PC-3 (cell line): ENCODE results near the gene GFER. TPM values are rescaled to one million over a fixed set of nuclear protein-coding genes. Genes with fewer than 3 reads are reported as not detected.

Experiments
- ATAC-seq: fragments of 200-7000 bp; cut with Tn5 transposase; 2 replicates; pipeline ENCODE4 v1.9.1; 2020; ENCODE audit warnings: mild to moderate bottlenecking, moderate library complexity
- BruUV-seq: library from RNA; stranded (reverse); fragments of 400-500 nt; replicated peaks from 2 replicates; lab custom pipeline; 2021; lab: Mats Ljungman, UMichigan
- CTCF ChIA-PET: fragments of 300-600 bp; sonication (Branson Sonifier 250); formaldehyde crosslinking; loops from one replicate; lab custom pipeline; 2022; ENCODE audit warnings: antibody characterized with exemption; lab: Charles Lee
- POLR2A ChIA-PET: fragments of 300-600 bp; sonication (Branson Sonifier 250); formaldehyde crosslinking; loops from one replicate; lab custom pipeline; 2022; ENCODE audit warnings: antibody characterized with exemption; ENCODE audit not compliant: unreplicated experiment; lab: Charles Lee
- DNase-seq: peaks from one replicate; pipeline ENCODE4 v3.0.0-alpha.2; 2015
- H2AFZ ChIP-seq: fragments of 300-600 bp; sonication (generic); 2 replicates; pipeline ENCODE4 v1.6.0; 2016; ENCODE audit warnings: antibody characterized with exemption, low read length
- H3F3A ChIP-seq: fragments of 300-600 bp; sonication (generic); one replicate; pipeline ENCODE4 v1.6.0; 2017; ENCODE audit warnings: antibody characterized with exemption, low read length, control low read depth, mild to moderate bottlenecking; ENCODE audit not compliant: unreplicated experiment
- H3K27ac ChIP-seq: fragments of 300-600 bp; sonication (generic); 2 replicates; pipeline ENCODE4 v1.5.1; 2016; ENCODE audit warnings: mild to moderate bottlenecking, low read length
- H3K27me3 ChIP-seq: fragments of 300-600 bp; sonication (generic); 2 replicates; pipeline ENCODE4 v1.6.1; 2016; ENCODE audit warnings: low read length, mixed read lengths
- H3K36me3 ChIP-seq: fragments of 300-600 bp; sonication (generic); 2 replicates; pipeline ENCODE4 v1.6.1; 2016; ENCODE audit warnings: low read depth, mixed run types, low read length, mixed read lengths
- H3K4me1 ChIP-seq: fragments of 300-600 bp; sonication (generic); 2 replicates; pipeline ENCODE4 v1.5.1; 2016; ENCODE audit warnings: low read length; ENCODE audit not compliant: insufficient read depth
- H3K4me2 ChIP-seq: fragments of 300-600 bp; sonication (generic); 2 replicates; pipeline ENCODE4 v1.6.0; 2016; ENCODE audit warnings: low read length
- H3K4me3 ChIP-seq: fragments of 300-600 bp; sonication (generic); 2 replicates; pipeline ENCODE4 v1.5.1; 2016; ENCODE audit warnings: mild to moderate bottlenecking, low read length, mixed read lengths
- H3K79me2 ChIP-seq: fragments of 300-600 bp; sonication (generic); 2 replicates; pipeline ENCODE4 v1.6.1; 2017; ENCODE audit warnings: low read length, mixed read lengths
- H3K9ac ChIP-seq: fragments of 300-600 bp; sonication (generic); 2 replicates; pipeline ENCODE4 v1.6.0; 2016; ENCODE audit warnings: mild to moderate bottlenecking, low read length
- H3K9me2 ChIP-seq: fragments of 300-600 bp; sonication (generic); replicated peaks from 2 replicates; pipeline ENCODE4 v1.6.1; 2016; ENCODE audit warnings: mixed run types, low read length, mixed read lengths
- H3K9me3 ChIP-seq: fragments of 300-600 bp; sonication (generic); 2 replicates; pipeline ENCODE4 v1.6.1; 2016; ENCODE audit warnings: low read length, mixed read lengths
- H4K20me1 ChIP-seq: fragments of 300-600 bp; sonication (generic); 2 replicates; pipeline ENCODE4 v1.6.1; 2016; ENCODE audit warnings: low read length, mixed read lengths
- EZH2 ChIP-seq: fragments of 300-600 bp; sonication (generic); IDR thresholded peaks from one replicate; pipeline ENCODE4 v1.6.1; 2017; ENCODE audit warnings: antibody characterized with exemption, mild to moderate bottlenecking, low read length; ENCODE audit not compliant: unreplicated experiment
- EZH2phosphoT487 ChIP-seq: fragments of 300-600 bp; sonication (generic); IDR thresholded peaks from 2 replicates; pipeline ENCODE4 v1.6.1; 2018; ENCODE audit warnings: mild to moderate bottlenecking, antibody characterized with exemption, low read length, borderline replicate concordance
- intact Hi-C: fragments of 100-400 bp; cut with micrococcal nuclease; formaldehyde crosslinking; loops from 2 replicates; pipeline ENCODE4 v1.9.0; 2023
- total RNA-seq: library from RNA; depleted of rRNA; stranded (reverse); fragments of >200 nt; gene quantifications from 2 replicates; pipeline ENCODE4 v1.2.3, GENCODE V29; 2014
- TF ChIP-seq, protein P1 (sequence below): fragments of 300-600 bp; sonication (generic); conservative IDR thresholded peaks from 2 replicates; pipeline ENCODE4 v1.5.1; 2017; ENCODE audit warnings: antibody characterized with exemption, low read depth, mild to moderate bottlenecking, low read length

GFER gene
- total RNA-seq, 1 experiment from 2014 or later, result 66.8 TPM

DNA sequence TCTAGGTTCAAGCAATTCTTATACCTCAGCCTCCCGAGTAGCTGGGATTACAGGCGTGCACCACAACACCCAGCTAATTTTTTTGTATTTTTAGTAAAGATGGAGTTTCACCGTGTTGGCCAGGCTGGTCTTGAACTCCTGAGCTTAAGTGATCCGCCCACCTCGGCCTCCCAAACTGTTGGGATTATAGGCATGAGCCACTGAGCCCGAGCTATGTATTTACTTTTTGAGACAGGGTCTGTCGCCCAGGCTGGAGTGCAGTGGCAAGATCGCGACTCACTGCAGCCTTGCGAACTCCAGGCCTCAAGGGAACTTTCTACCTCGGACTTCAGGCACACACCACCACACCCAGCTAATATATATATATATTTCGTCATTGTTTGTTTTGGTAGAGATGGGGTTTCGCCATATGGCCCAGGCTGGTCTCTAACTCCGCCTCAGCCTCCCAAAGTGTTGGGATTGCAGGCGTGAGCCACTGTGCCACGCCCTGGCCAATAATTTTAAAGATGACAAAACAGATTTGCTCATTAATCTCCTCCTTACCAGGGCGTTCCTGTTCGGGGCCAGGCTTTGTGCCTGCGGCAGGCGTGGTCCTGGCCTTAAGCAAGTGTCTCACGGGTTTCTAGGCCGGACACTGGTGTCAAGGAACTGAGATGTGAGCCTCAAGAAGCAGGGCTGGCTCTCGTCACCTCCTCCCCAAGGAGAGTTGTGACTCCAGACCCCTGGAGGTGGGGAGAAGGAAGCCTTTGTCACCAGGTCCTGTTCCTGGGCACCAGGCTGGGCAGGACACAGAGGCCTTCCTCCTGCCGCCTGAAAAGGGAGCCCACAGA is 31.3 kb downstream of the GFER start:
- Histone ChIP-seq H3K27ac (peak overlapping the region; percentile 87), H3K9me2 (no peaks in the 10 kb centered on the region), H2AFZ (peak overlapping the region; percentile 7), H3K79me2 (peaks cover 2% of the 10 kb centered on the region; the same call in 1 of the 2 replicates), H3K36me3 (no peaks in the 10 kb centered on the region), H3K4me1 (peaks cover 17% of the 10 kb centered on the region), H3K4me2 (peak overlapping the region; percentile 59), H3K27me3 (no peaks in the 10 kb centered on the region), H3F3A (no peaks in the 10 kb centered on the region), H3K9ac (peak overlapping the region; percentile 49), H4K20me1 (no peaks in the 10 kb centered on the region), H3K4me3 (peak overlapping the region; percentile 13; the same call in 1 of the 2 replicates), H3K9me3 (no peaks in the 10 kb centered on the region)
- BruUV-seq, result TSS peak; percentile 98
- TF ChIP-seq, protein P1, sequence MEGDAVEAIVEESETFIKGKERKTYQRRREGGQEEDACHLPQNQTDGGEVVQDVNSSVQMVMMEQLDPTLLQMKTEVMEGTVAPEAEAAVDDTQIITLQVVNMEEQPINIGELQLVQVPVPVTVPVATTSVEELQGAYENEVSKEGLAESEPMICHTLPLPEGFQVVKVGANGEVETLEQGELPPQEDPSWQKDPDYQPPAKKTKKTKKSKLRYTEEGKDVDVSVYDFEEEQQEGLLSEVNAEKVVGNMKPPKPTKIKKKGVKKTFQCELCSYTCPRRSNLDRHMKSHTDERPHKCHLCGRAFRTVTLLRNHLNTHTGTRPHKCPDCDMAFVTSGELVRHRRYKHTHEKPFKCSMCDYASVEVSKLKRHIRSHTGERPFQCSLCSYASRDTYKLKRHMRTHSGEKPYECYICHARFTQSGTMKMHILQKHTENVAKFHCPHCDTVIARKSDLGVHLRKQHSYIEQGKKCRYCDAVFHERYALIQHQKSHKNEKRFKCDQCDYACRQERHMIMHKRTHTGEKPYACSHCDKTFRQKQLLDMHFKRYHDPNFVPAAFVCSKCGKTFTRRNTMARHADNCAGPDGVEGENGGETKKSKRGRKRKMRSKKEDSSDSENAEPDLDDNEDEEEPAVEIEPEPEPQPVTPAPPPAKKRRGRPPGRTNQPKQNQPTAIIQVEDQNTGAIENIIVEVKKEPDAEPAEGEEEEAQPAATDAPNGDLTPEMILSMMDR, result no peak
- TF ChIP-seq EZH2phosphoT487, result no peak
- TF ChIP-seq EZH2, result no peak
- ChIA-PET CTCF (interaction anchor here (0.6 to 1.1 kb wide), 2 partner anchors 55 to 979 kb away, joined by 3 to 5 read pairs; no protein-coding TSS in a partner anchor), POLR2A (interaction anchor here (0.6 kb wide), 1 partner anchor 30 kb away, joined by 5 read pairs; no protein-coding TSS in a partner anchor)
- peak; percentile 91 for ATAC-seq
- intact Hi-C loops, result no loop called here
- DNase-seq, result peak; percentile 92

DNA sequence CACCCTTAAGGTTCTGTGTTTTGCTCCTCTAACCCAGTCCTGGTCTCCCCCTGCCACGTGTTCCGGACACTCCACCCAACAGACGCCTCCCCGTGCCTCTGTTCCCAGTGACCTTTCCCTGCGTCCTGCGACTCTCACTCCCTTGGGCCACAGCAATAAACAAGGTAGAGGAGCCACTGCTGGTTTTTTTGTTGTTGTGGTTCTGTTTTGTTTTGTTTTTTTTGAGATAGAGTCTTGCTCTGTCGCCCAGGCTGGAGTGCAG is 31.9 kb downstream of the GFER start:
- no peaks in the 10 kb centered on the region for H3K36me3 ChIP-seq
- intact Hi-C loops, result no loop called here

More for the DNA sequence above, 31.9 kb downstream of the GFER start:
- no peaks in the 10 kb centered on the region for H3F3A ChIP-seq
- H3K27me3 ChIP-seq, result no peaks in the 10 kb centered on the region; the same call in 1 of the 2 replicates
- ATAC-seq (no peak), DNase-seq (no peak)
- no peaks in the 10 kb centered on the region for H4K20me1 ChIP-seq
- TF ChIP-seq EZH2 (no peak), EZH2phosphoT487 (no peak)
- TF ChIP-seq, protein P1, result no peak
- no peaks in the 10 kb centered on the region for H3K9me2 ChIP-seq
- ChIA-PET POLR2A (no interaction called here), CTCF (interaction anchor here (0.5 to 1.1 kb wide), 3 partner anchors 26 to 978 kb away, joined by 3 to 6 read pairs (median 5); no protein-coding TSS in a partner anchor)
- peak overlapping the region; percentile 49 for H3K9ac ChIP-seq
- no peak overlapping the region for H3K4me3 ChIP-seq
- no peaks in the 10 kb centered on the region for H3K79me2 ChIP-seq
- H3K9me3 ChIP-seq, result no peaks in the 10 kb centered on the region
- peak overlapping the region; percentile 59 for H3K4me2 ChIP-seq
- peak overlapping the region; percentile 7; the same call in 1 of the 2 replicates for H2AFZ ChIP-seq
- peaks cover 13% of the 10 kb centered on the region for H3K4me1 ChIP-seq
- BruUV-seq, result TSS peak; percentile 90
- peak overlapping the region; percentile 87 for H3K27ac ChIP-seq
